H7 (cell line): ENCODE measurements around the gene MRPS14. TPM values are rescaled to one million over a fixed set of nuclear protein-coding genes. Genes with fewer than 3 reads are reported as not detected.

Source experiments
- DNase-seq: peaks from one replicate; pipeline ENCODE4 v3.0.0; 2012
- H3K27me3 ChIP-seq: 2 replicates; pipeline ENCODE4 v1.6.0; 2011; ENCODE audit warnings: mild to moderate bottlenecking, low read length; ENCODE audit not compliant: control insufficient read depth, insufficient read depth
- H3K36me3 ChIP-seq: replicated peaks from 2 replicates; pipeline ENCODE4 v1.5.1; 2011; ENCODE audit warnings: low read length; ENCODE audit not compliant: control insufficient read depth, insufficient read depth
- H3K4me3 ChIP-seq: 2 replicates; pipeline ENCODE4 v1.5.1; 2011; ENCODE audit warnings: low read depth, mild to moderate bottlenecking, control low read depth, low read length, moderate library complexity; ENCODE audit not compliant: insufficient read depth
- total RNA-seq: library from RNA; depleted of rRNA; stranded (reverse); fragments of >200 nt; shearing (Covaris generic); gene quantifications from 2 replicates; pipeline ENCODE4 v1.2.3, GENCODE V29; 2014

The MRPS14 gene
- total RNA-seq, 1 experiment from 2014 or later, result 39.5 TPM

GRCh38 chr1:174982971-174983689, 40.1 kb downstream of the MRPS14 start:
- Histone ChIP-seq H3K27me3 (no peaks in the 10 kb centered on the region), H3K36me3 (peaks cover 12% of the 10 kb centered on the region), H3K4me3 (no peak overlapping the region)
- peak; percentile 29 for DNase-seq

DNA sequence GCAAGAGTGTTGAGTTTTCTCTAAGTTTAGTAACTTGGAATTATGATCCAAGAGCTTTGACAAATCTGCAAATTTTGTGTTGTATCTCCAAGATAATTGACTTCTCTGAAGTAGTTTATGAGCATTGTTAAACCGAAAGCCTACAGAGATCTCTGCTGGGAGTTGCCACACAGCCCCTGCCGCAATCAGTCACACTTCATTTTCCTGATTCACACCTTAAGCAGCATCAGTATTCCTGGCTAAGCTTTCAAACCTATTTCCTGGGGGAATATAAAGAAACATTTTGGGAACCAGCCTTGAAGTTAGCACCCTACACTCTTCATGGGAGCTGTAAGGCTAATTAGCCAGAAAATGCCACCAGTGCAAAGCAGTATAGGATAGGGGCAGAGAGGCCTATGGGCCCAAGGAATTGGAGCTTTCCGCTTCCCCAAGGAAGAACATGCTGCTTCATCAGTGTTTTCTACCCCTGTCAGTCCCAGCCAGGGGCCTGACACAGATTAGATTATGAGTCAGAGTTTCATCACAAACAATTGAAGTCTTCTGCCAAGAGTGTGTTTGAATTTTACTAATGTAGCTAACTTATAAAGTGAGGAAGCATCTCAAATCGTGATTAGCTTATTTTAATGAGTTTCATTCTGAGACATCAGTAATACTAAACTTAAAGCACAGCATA, 46.7 kb downstream of the MRPS14 start:
- Histone ChIP-seq H3K36me3 (peaks cover 17% of the 10 kb centered on the region), H3K27me3 (no peaks in the 10 kb centered on the region), H3K4me3 (no peak overlapping the region)
- no peak for DNase-seq

- DNase-seq, result no peak
- peaks cover 18% of the 10 kb centered on the region for H3K36me3 ChIP-seq
- no peaks in the 10 kb centered on the region for H3K27me3 ChIP-seq
- H3K4me3 ChIP-seq, result no peak overlapping the region
These were observed 47.5 kb downstream of the MRPS14 start for GRCh38 chr1:174975764-174976163.

DNA sequence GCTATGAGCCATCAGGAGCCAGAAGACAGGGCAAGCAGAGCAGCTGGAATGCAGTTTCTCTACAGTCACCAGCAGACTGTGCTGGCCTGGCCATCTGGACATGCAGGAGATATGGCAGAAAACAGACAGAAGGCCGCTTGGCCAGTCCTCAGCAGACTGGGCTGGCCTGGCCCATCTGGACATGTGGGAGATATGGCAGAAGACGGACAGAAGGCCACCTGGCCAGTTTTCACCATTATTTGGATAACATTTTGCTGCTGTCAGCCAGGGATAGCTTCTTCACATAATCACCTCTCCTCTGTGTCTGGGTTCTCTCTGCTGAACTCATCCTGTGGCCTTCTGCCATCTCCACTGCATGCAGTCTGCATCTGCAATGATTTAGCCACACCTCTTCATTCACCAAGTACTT, 48.5 kb downstream of the MRPS14 start:
- H3K36me3 ChIP-seq, result peaks cover 20% of the 10 kb centered on the region
- H3K4me3 ChIP-seq, result no peak overlapping the region
- no peak for DNase-seq
- no peaks in the 10 kb centered on the region for H3K27me3 ChIP-seq

GRCh38 chr1:174971902-174972301, 51.3 kb downstream of the MRPS14 start:
- H3K27me3 ChIP-seq, result no peaks in the 10 kb centered on the region
- no peak for DNase-seq
- no peak overlapping the region for H3K4me3 ChIP-seq
- H3K36me3 ChIP-seq, result peaks cover 17% of the 10 kb centered on the region

- Histone ChIP-seq H3K27me3 (no peaks in the 10 kb centered on the region), H3K36me3 (peaks cover 16% of the 10 kb centered on the region), H3K4me3 (no peak overlapping the region)
- no peak for DNase-seq
These were observed 51.8 kb downstream of the MRPS14 start for GRCh38 chr1:174971466-174971865.

- Histone ChIP-seq H3K36me3 (peaks cover 13% of the 10 kb centered on the region), H3K4me3 (no peak overlapping the region), H3K27me3 (no peaks in the 10 kb centered on the region)
- DNase-seq, result no peak
These were observed 53.2 kb downstream of the MRPS14 start for GRCh38 chr1:174969977-174970376.

DNA sequence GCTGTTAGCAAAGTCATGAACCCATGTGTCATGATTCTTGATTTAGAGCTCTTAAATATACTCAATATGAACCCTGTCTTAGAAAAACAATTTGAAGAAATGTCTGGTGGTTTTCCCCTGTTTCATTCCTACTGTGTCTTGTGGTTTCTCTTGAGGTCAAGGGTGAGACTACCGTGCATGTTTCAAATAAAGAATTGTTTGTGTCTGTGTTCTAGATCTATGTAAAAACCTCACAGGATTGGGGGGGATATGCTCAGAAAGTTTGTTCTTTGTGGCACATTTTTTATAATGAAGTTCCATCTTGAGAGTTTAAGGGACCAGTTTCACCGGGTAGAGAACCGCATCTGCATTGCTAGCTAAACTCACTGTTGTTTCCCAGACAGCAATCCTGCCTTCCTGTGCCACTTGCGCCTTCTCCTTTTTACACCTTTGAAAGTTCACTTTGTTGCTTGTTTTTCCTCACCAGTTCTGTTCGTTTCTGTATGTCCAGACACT, 54.4 kb downstream of the MRPS14 start:
- DNase-seq, result no peak

GRCh38 chr1:174967845-174968705, 55.1 kb downstream of the MRPS14 start:
- no peak for DNase-seq

More for the DNA sequence above, 54.4 kb downstream of the MRPS14 start:
- Histone ChIP-seq H3K36me3 (peaks cover 8% of the 10 kb centered on the region), H3K27me3 (no peaks in the 10 kb centered on the region), H3K4me3 (no peak overlapping the region)

GRCh38 chr1:174966008-174966572, 57.1 kb downstream of the MRPS14 start:
- DNase-seq, result no peak
- H3K36me3 ChIP-seq, result peaks cover 5% of the 10 kb centered on the region
- H3K4me3 ChIP-seq, result no peak overlapping the region
- no peaks in the 10 kb centered on the region for H3K27me3 ChIP-seq

More at GRCh38 chr1:174967845-174968705, 55.1 kb downstream of the MRPS14 start:
- Histone ChIP-seq H3K36me3 (peaks cover 8% of the 10 kb centered on the region), H3K27me3 (no peaks in the 10 kb centered on the region), H3K4me3 (no peak overlapping the region)

GRCh38 chr1:174965362-174966007, 57.7 kb downstream of the MRPS14 start:
- Histone ChIP-seq H3K36me3 (peaks cover 5% of the 10 kb centered on the region), H3K27me3 (no peaks in the 10 kb centered on the region), H3K4me3 (no peak overlapping the region)
- DNase-seq, result no peak

GRCh38 chr1:174964972-174965361, 58.3 kb downstream of the MRPS14 start:
- peaks cover 4% of the 10 kb centered on the region for H3K36me3 ChIP-seq
- no peak overlapping the region for H3K4me3 ChIP-seq
- DNase-seq, result no peak
- H3K27me3 ChIP-seq, result no peaks in the 10 kb centered on the region

DNA sequence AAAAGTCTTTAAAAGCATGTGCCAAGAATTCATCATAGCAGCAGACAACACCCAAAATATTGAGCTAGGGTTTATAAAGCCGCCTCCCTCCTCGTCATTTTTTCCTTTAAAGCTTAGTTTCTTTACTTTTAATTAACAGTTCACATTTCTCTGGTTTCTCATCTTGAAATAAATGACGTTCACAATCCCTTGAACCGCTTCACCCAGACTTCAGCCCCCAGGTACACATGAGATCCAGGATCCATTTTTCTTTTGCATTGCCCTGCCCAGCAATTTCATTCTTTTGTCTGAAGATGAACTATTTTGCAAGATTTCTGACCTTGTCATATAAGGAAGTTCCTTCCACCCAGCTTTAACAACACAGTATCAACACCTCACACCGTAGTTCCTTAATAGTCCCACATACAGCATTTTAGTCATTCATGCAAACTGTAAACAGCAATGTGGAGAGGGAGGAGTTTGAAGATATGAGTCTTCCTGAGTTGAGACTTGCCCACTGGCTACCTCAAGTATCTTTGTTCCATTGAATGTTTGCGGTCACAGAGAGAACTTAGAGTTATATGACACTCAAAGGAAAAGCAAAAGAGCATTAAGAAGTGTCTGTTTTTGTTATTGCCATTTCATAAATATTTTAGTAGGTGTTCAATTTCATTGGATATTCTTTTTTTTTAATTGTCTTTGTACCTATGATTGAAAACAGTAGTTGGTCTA, 58.8 kb downstream of the MRPS14 start:
- no peaks in the 10 kb centered on the region for H3K27me3 ChIP-seq
- peaks cover 3% of the 10 kb centered on the region; the same call in 1 of the 2 replicates for H3K36me3 ChIP-seq
- no peak overlapping the region for H3K4me3 ChIP-seq
- DNase-seq, result no peak
